H9 (cell line): ENCODE data around the gene QSOX2. TPM values are rescaled to one million over a fixed set of nuclear protein-coding genes. Genes with fewer than 3 reads are reported as not detected.

Experiments used
- DNase-seq: peaks from one replicate; pipeline ENCODE4 v3.0.0-alpha.2; 2017
- H2AFZ ChIP-seq: one replicate; pipeline ENCODE4 v1.6.1; 2013; ENCODE audit warnings: mild to moderate bottlenecking, low read length, control low read depth, moderate library complexity
- H2AK5ac ChIP-seq: 2 replicates; pipeline ENCODE4 v1.6.1; 2013; ENCODE audit warnings: low read length, control low read depth, mixed read lengths; ENCODE audit not compliant: insufficient read length
- H2BK120ac ChIP-seq: one replicate; pipeline ENCODE4 v1.6.1; 2013; ENCODE audit warnings: low read depth, mild to moderate bottlenecking, low read length, control low read depth, inconsistent platforms; ENCODE audit not compliant: poor library complexity, severe bottlenecking
- H2BK12ac ChIP-seq: 2 replicates; pipeline ENCODE4 v1.6.1; 2013; ENCODE audit warnings: low read length, control low read depth, mixed read lengths, low read depth; ENCODE audit not compliant: insufficient read length
- H2BK15ac ChIP-seq: 2 replicates; pipeline ENCODE4 v1.6.1; 2013; ENCODE audit warnings: low read depth, low read length, control low read depth
- H2BK20ac ChIP-seq: one replicate; pipeline ENCODE4 v1.6.1; 2013; ENCODE audit warnings: low read depth, mild to moderate bottlenecking, low read length, control low read depth, inconsistent platforms; ENCODE audit not compliant: poor library complexity, severe bottlenecking
- H2BK5ac ChIP-seq: 2 replicates; pipeline ENCODE4 v1.6.1; 2013; ENCODE audit warnings: low read length, control low read depth, mixed read lengths; ENCODE audit not compliant: insufficient read length
- H3K14ac ChIP-seq: 2 replicates; pipeline ENCODE4 v1.6.1; 2013; ENCODE audit warnings: low read length, control low read depth; ENCODE audit not compliant: insufficient read depth
- H3K18ac ChIP-seq: 2 replicates; pipeline ENCODE4 v1.6.1; 2013; ENCODE audit warnings: low read depth, mild to moderate bottlenecking, mixed read lengths, low read length, control low read depth; ENCODE audit not compliant: insufficient read length
- H3K23ac ChIP-seq: 2 replicates; pipeline ENCODE4 v1.6.1; 2013; ENCODE audit warnings: low read length, control low read depth, mixed read lengths, low read depth; ENCODE audit not compliant: insufficient read length
- H3K23me2 ChIP-seq: 2 replicates; pipeline ENCODE4 v1.6.1; 2013; ENCODE audit warnings: low read depth, mild to moderate bottlenecking, mixed read lengths, low read length, control low read depth; ENCODE audit not compliant: insufficient read length, poor library complexity, severe bottlenecking
- H3K27ac ChIP-seq: 2 replicates; pipeline ENCODE4 v1.5.1; 2013; ENCODE audit warnings: low read length, control low read depth, mixed read lengths, low read depth; ENCODE audit not compliant: insufficient read length
- H3K27me3 ChIP-seq: 2 replicates; pipeline ENCODE4 v1.6.1; 2013; ENCODE audit warnings: low read length, control low read depth, inconsistent platforms; ENCODE audit not compliant: insufficient read depth
- H3K4ac ChIP-seq: 2 replicates; pipeline ENCODE4 v1.6.1; 2013; ENCODE audit warnings: low read depth, mild to moderate bottlenecking, control low read depth, inconsistent platforms, low read length, moderate library complexity
- H3K4me1 ChIP-seq: 2 replicates; pipeline ENCODE4 v1.6.1; 2013; ENCODE audit warnings: low read length, control low read depth, inconsistent platforms; ENCODE audit not compliant: insufficient read depth
- H3K4me2 ChIP-seq: 2 replicates; pipeline ENCODE4 v1.6.1; 2013; ENCODE audit warnings: low read length, control low read depth, mixed read lengths; ENCODE audit not compliant: insufficient read length, insufficient read depth
- H3K56ac ChIP-seq: 2 replicates; pipeline ENCODE4 v1.6.1; 2013; ENCODE audit warnings: low read depth, mild to moderate bottlenecking, mixed read lengths, low read length, control low read depth; ENCODE audit not compliant: insufficient read length
- H3K79me1 ChIP-seq: 2 replicates; pipeline ENCODE4 v1.6.1; 2013; ENCODE audit warnings: low read depth, mild to moderate bottlenecking, moderate library complexity, low read length, control low read depth, inconsistent platforms; ENCODE audit not compliant: insufficient read depth, poor library complexity, severe bottlenecking
- H3K79me2 ChIP-seq: 2 replicates; pipeline ENCODE4 v1.6.1; 2013; ENCODE audit warnings: low read length, control low read depth, inconsistent platforms; ENCODE audit not compliant: insufficient read depth
- H3K9ac ChIP-seq: 2 replicates; pipeline ENCODE4 v1.6.1; 2013; ENCODE audit warnings: low read length, control low read depth, mixed read lengths; ENCODE audit not compliant: insufficient read length; ENCODE audit errors: extremely low read depth
- H3K9me3 ChIP-seq: one replicate; pipeline ENCODE4 v1.6.1; 2013; ENCODE audit warnings: low read depth, low read length, inconsistent platforms; ENCODE audit not compliant: control insufficient read depth
- H3T11ph ChIP-seq: one replicate; pipeline ENCODE4 v1.6.1; 2013; ENCODE audit warnings: mild to moderate bottlenecking, low read length, control low read depth, inconsistent platforms
- H4K20me1 ChIP-seq: one replicate; pipeline ENCODE4 v1.6.1; 2013; ENCODE audit not compliant: control insufficient read depth, insufficient read length, insufficient read depth
- H4K5ac ChIP-seq: 2 replicates; pipeline ENCODE4 v1.6.1; 2013; ENCODE audit warnings: low read depth, mild to moderate bottlenecking, mixed read lengths, low read length, control low read depth; ENCODE audit not compliant: insufficient read length
- H4K8ac ChIP-seq: replicated peaks from 2 replicates; pipeline ENCODE4 v1.6.1; 2013; ENCODE audit warnings: low read length, control low read depth, mixed read lengths, low read depth; ENCODE audit not compliant: insufficient read length
- H4K91ac ChIP-seq: 2 replicates; pipeline ENCODE4 v1.6.1; 2013; ENCODE audit warnings: low read depth, mild to moderate bottlenecking, moderate library complexity, mixed read lengths, low read length, control low read depth; ENCODE audit not compliant: insufficient read length
- H3K27ac Mint-ChIP-seq, 3 experiments: 2 replicates in 2 of 3; 3 replicates in 1 of 3; pipeline ENCODE4 v1.8.0; 2020 to 2021; ENCODE audit warnings: mixed read lengths in 3 of 3, mild to moderate bottlenecking in 1 of 3, moderate library complexity in 1 of 3
- H3K27me3 Mint-ChIP-seq: 2 replicates; pipeline ENCODE4 v1.8.0; 2021; ENCODE audit warnings: low read depth, mild to moderate bottlenecking, moderate library complexity, mixed read lengths
- H3K36me3 Mint-ChIP-seq, 3 experiments: 2 replicates in 2 of 3; 3 replicates in 1 of 3; pipeline ENCODE4 v1.8.0; 2020 to 2021; ENCODE audit warnings: low read depth in 3 of 3, mixed read lengths in 3 of 3; ENCODE audit not compliant: insufficient read depth in 1 of 3
- H3K4me1 Mint-ChIP-seq, 2 experiments: 2 replicates each; pipeline ENCODE4 v1.8.0; 2020; ENCODE audit warnings: mixed read lengths in 2 of 2
- H3K4me3 Mint-ChIP-seq, 2 experiments: 2 replicates in 1 of 2; 3 replicates in 1 of 2; pipeline ENCODE4 v1.8.0; 2020 to 2021; ENCODE audit warnings: mild to moderate bottlenecking in 2 of 2, mixed read lengths in 2 of 2, moderate library complexity in 1 of 2
- H3K9me3 Mint-ChIP-seq, 2 experiments: 2 replicates in 1 of 2; 3 replicates in 1 of 2; pipeline ENCODE4 v1.8.0; 2020; ENCODE audit warnings: mild to moderate bottlenecking in 2 of 2, mixed read lengths in 2 of 2, moderate library complexity in 1 of 2
- CTCF ChIP-seq: fragments of 200-600 bp; sonication (generic); conservative IDR thresholded peaks from 3 replicates; pipeline ENCODE4 v1.8.0; 2021; ENCODE audit warnings: antibody characterized with exemption, mild to moderate bottlenecking
- WGBS: extraction: QIAGEN DNeasy Blood & Tissue Kit; methylation state at CpG from one replicate; pipeline ENCODE4 v1.1.7; 2013; ENCODE audit warnings: missing lambda C conversion rate, low lambda C conversion rate, mixed read lengths; ENCODE audit not compliant: insufficient read length; ENCODE audit errors: extremely low coverage; 5-methylcytosine and 5-hydroxymethylcytosine counted together
- total RNA-seq: library from RNA; stranded (reverse); gene quantifications from 2 replicates; pipeline ENCODE4 v1.2.1, GENCODE V29; 2021

Gene QSOX2
- total RNA-seq, 1 experiment from 2014 or later, result 25.8 TPM

- no peak overlapping the region for H3K4me2 ChIP-seq
- Mint-ChIP-seq H3K4me1 (peaks cover 10 to 34% of the 10 kb centered on the region in 2 experiments), H3K9me3 (no peaks in the 10 kb centered on the region; a peak in 2 of 5 replicates), H3K27me3 (0 out of 2 replicates have a peak, but pooled peaks cover 2% of the 10 kb centered on the region), H3K4me3 (no peak overlapping the region), H3K27ac (no peak overlapping the region), H3K36me3 (no peaks in the 10 kb centered on the region)
- no CpG with 5 or more reads among the region's 8 CpGs for WGBS
- no peak overlapping the region for H2BK120ac ChIP-seq
- H3K9me3 ChIP-seq, result no peaks in the 10 kb centered on the region
- no peak for TF ChIP-seq CTCF
- no peak overlapping the region for H4K91ac ChIP-seq
- H2BK5ac ChIP-seq, result no peak overlapping the region
- H2BK15ac ChIP-seq, result no peak overlapping the region
- H3K4me1 ChIP-seq, result no peaks in the 10 kb centered on the region
- H3K23me2 ChIP-seq, result no peaks in the 10 kb centered on the region
- H4K5ac ChIP-seq, result no peak overlapping the region
- no peak overlapping the region for H2BK12ac ChIP-seq
- H3K23ac ChIP-seq, result no peak overlapping the region
- no peak overlapping the region for H3K18ac ChIP-seq
- no peaks in the 10 kb centered on the region for H4K20me1 ChIP-seq
- no peak overlapping the region for H4K8ac ChIP-seq
- H3K14ac ChIP-seq, result no peak overlapping the region
- H3K56ac ChIP-seq, result no peak overlapping the region
- H2AK5ac ChIP-seq, result no peak overlapping the region
- H3K4ac ChIP-seq, result no peak overlapping the region
- no peak overlapping the region for H2AFZ ChIP-seq
- H3K27me3 ChIP-seq, result no peaks in the 10 kb centered on the region
- DNase-seq, result no peak
- H3K79me1 ChIP-seq, result no peaks in the 10 kb centered on the region
- no peak overlapping the region for H3T11ph ChIP-seq
- H3K79me2 ChIP-seq, result no peaks in the 10 kb centered on the region
- H2BK20ac ChIP-seq, result no peak overlapping the region
- H3K27ac ChIP-seq, result no peak overlapping the region
- H3K9ac ChIP-seq, result no peak overlapping the region
These were observed 66.9 kb downstream of the QSOX2 start for GRCh38 chr9:136178773-136179075.
